ENCODE measurements around the gene TTLL1. TPM values are rescaled to one million over a fixed set of nuclear protein-coding genes. Genes with fewer than 3 reads are reported as not detected.
A peak's percentile ranks its signal among the peaks of the same experiment; 100 is the strongest.
"Not testable (repeated sequence)": the region's sequence is repeated elsewhere in the genome, so short reads cannot be mapped to it uniquely, and the experiment has no call there.

Gene TTLL1
- total RNA-seq, 1 donor from 2014 or later: 46.9 TPM

DNA sequence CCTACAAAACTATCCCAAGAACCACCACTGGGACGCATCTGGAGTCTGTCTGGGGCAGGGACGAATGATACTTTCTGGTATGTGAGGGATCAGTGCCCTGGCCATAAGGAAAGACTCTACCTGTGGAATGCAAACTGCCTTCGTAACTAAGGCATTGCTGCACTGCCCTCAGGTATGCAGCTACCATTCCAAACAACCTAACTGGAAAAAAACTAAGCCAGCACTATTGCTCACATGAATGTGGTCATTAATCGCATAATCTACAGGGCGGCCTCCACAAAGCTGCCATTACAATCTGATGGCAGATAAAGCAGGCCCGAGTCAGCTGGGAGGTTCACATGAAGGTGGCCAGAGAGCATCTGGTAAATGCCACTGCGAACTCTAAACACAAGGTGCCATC lies 78.1 kb downstream of the TTLL1 start:
- no peak for DNase-seq

DNA sequence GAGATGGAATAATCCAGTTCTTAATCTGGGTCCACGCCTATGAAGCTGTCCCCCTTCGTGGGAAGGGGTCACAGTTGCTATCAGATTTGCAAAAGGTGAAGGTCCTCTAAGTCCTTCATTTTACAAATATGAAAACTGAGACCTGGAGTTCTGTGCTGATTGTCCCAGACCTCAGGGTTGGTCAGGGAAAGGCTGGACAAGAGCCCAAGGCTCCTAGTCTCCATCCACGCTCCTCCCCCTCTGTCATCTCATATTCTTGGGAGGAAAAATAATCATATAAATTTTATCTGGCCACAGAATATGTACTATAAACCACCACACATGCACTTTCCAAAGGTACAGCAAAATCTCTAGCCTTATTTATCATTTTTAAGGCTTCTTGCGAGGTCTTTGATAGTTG lies 79.7 kb downstream of the TTLL1 start:
- DNase-seq: no peak

DNA sequence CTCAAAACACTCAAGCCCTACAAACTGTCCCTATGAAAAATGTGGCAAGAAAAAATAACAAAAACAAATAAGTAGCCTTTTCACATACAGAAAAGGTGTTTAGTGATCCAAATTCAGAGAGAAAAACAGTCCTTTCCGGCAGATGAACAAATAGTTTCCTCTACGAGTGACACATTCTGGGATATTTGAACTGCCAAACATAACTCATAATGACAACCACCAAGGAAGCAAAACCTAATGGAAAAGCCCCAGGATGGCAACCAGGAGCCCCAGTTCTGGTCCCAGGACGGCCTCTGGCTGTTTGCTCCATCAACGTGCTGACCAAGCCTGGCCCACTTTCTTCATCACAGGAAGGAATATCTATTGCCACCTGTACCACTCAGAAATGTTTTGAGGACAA lies 80.3 kb downstream of the TTLL1 start:
- no peak for DNase-seq

DNA sequence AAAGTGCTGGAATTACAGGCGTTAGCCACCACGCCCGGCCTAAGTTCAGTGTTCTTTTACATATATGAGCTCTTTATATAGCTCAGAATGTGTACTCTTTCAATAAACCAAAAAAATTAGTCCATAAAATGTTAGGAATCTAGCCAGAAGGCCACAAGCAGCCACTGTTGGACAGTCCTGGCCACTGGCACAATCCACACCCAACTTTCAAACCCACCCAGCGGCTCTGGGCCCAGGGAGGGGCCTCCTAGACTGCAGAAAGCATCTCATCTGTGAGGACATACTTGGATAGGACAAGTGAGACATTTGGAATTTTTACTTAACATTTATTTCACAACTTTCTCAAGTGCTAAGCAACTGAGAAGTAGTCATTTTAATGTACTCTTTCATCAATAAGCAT lies 80.7 kb downstream of the TTLL1 start:
- no peak for DNase-seq

DNA sequence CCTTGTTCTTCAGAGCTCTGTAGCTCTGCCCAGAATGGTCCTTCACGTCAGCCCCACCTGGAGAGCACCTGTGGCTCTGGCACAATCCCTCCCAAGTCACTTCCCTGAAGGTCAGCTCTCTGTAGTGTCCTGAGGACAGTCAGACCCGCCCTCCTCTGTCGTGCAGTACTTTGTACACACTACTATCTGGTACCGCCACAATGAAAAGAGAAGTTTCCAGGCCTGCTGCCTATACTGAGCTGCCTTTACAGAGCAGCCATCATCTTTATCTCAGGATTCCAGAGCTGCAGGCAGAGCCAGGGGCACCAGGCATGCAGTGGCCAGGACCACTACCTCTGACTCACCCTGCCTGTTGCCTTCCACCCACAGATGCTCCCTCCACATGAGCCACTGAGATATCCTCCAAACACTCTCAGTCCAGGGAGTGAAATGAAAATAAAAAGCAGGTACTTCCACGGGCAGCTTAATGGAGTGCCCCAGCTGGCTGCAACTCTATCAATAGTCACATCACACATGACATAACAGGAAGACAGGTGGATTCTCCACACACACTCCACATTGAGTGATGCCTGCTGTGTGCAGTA lies 81.6 kb downstream of the TTLL1 start:
- no peak for DNase-seq

DNA sequence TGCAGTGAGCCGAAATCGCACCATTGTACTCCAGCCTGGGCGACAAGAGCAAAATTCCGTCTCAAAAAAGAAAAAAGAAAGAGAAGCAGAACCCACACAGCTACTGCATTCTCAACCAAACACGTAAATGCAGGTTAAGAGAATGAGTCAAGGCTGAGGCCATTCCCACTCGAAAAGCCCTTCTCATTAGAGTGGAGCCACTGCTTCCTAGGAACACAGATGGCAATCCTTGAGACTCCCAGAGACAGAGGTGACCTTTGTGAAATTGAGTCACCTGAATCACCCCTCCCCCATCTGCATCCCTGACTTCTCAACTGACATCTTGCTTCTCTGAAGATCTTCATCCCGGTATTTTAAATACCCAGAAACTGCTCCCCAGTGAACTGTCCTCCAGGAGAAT lies 82.4 kb downstream of the TTLL1 start:
- no peak for DNase-seq

DNA sequence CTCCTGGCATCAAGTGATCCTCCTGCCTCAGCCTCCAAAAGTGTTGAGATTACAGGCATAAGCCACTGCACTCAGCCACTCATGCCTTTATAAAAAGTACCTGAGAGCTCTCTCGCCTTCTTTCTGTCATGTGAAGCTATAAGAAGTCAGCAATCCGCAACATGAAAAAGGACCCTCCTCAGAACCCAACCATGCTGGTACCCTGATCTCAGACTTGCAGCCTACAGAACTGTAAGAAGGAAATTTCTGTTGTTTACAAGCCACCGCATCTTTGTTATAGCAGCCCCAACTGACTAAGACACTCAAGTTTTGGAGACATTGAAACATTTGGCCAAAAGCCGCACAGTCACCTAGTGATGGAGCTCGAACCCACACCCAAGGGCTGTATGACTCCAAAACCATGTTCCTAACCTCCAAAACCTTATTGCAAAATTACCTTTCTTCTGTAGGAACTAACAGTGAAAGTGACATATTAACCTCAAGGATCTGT lies 83.1 kb downstream of the TTLL1 start:
- DNase-seq: no peak

DNA sequence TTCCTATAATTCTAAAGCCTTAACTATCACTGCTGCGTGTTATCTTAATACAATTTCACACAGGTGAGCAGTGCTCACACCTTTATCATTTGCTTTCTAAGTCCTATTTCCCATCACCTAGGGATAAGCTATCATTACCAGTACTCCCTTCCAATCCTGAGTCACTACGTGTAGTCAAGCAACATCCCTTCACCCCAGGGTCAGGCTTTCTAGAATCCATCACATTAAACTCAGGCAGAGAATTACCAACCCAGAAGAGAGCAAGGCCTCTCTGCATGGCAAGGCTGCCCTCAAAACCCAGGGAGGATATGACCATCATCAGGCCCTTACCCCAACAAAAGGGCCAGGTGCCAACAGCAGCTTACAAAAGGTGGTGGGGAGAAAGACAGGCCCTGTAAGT lies 84.1 kb downstream of the TTLL1 start:
- DNase-seq: no peak

DNA sequence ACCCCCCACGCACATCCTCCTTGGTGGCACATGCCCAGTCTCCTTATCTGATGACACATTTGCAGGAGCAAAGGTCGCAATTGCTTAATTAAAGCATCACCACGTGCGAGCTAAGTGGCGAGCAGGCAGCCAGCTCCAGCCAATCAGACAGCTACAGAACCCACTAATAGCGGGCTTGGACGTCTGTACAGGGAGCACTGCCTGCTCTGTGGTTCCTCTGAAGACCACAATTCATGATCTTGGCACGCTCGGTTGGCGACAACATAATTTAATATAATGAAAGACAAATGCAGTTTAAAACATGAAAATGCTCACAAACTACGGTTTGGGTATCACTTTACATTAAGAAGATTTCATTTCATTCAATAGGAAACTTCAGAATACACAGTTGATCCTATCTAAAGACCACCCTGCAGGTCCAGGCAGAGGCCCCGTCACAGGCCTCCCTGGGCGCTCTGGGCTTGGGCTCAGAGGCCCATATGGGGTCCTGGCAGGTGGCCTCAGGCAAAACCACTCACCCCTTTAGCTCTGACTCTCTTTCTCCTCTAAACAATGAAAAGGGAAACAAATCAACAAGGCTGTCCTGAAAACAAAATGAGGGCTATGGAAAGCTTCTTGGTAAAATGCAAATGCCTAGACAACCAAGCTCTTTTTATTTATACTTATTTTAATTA lies 84.7 kb downstream of the TTLL1 start:
- DNase-seq: no peak

DNA sequence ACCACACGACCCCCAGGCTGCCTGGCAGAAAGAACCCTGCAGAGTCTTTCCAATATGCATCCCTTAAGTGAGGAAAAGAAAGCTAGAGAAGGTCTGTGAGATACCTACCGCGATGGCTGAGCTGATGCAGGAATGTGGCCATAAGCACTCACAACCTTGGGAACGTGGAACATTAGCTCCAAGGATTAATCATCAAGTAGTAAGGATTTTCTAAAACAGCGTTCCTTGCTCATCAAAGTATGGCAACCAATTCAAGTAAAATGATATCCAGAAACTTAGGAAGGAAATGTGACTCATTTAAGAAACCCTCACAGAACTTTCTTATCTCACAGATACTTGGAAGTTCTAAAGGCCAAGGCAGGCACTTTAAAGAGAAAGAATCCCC lies 87.0 kb downstream of the TTLL1 start:
- no peak for DNase-seq

DNA sequence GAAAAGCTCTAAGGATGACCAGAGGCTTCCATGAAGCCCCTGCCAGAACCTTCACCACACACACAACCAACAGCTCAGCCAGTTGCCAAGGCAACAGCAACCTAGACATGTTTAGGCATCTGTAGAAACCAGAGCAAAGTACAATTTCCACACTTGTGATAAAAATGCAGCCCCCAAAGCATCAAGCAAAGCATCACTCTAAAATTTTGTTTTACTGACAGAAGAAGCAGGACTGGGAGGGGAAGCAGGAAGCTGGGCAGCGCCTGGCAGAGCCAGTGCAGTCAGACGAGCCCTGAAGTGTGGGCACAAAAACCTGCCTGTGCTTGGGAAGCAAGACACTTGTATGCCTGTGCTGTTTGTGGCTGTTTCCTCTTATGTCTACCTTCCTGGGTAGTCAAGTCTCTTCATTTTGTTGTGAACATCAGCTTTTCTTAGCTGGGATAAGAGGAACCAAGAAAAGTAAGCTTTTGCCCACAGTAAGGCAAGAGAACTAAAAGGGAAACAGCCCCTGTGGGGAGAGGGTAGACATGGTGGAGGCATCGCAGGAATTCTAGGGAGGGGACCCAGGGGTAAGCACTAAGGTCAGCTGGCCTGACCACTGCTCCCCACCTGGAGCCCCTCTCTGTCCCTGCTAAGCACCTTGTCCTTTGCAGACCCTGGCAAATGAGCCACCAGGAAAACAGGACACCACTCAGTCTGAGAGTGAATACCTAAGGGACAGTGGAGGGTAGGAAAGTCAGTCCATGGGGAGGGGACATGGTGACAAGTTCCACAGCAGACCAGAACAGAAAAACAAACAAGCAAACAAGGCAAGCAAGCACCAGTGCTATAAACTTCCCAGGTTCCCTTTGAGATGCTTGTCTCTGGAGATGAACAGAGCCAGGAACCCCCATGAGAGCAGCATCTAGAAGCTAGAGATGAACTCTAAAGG lies 87.7 kb downstream of the TTLL1 start:
- DNase-seq: peak; percentile 18

DNA sequence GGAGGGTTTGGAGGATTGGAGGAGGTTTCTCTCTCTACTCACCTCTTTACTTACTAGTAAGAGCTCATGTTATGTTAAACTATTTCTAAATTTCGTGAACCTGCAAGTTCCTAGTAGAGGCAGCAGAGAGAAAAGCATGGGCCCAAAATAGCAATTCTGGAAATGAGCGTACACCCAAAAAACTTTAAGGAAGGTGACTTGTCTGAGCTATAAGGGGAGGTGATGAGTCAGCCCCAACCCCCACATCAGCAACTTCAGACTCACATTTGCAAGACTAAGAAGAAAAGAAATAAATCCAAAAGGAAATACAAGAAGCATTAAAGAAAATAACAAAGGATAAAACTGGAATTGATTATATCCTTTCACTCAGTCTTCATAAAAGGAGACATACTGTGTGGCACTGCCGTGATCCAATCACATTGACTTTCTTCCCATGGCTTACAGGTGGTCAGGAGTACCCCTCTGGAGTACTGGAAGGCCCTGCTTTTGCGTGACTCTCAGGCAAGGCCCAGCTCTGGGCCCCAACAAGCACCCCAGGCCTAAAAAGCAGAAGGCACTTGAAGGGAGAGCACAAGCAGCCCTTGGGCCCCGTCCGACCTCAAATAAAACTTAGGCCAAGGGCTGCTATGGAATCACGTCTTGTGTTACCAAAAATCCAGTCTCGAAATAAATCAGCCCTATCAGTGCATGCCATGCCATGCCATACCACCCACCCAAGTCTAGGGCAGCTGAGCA lies 88.6 kb downstream of the TTLL1 start:
- DNase-seq: no peak

DNA sequence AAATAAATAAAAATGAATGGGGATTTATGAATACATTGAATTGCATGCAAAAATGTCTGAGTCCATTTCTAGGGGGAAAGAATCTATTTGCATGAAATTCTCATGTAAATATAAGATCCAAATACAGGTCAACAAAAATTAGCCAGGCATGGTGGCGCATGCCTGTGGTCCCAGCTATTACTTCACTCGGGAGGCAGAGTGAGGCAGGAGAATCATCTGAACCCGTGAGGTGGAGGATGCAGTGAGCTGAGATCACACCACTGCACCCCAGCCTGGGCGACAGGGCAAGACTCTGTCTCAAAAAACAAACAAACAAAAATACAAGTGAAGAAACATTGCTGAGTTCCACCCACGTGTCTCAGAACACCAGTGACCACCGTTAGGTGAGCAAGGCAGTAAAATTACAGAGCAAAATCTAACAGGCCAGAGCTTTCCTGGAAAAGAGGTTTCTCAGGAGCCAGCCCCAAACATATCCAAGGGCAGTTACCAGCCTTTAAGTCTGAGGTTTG lies 91.6 kb downstream of the TTLL1 start:
- DNase-seq: no peak

DNA sequence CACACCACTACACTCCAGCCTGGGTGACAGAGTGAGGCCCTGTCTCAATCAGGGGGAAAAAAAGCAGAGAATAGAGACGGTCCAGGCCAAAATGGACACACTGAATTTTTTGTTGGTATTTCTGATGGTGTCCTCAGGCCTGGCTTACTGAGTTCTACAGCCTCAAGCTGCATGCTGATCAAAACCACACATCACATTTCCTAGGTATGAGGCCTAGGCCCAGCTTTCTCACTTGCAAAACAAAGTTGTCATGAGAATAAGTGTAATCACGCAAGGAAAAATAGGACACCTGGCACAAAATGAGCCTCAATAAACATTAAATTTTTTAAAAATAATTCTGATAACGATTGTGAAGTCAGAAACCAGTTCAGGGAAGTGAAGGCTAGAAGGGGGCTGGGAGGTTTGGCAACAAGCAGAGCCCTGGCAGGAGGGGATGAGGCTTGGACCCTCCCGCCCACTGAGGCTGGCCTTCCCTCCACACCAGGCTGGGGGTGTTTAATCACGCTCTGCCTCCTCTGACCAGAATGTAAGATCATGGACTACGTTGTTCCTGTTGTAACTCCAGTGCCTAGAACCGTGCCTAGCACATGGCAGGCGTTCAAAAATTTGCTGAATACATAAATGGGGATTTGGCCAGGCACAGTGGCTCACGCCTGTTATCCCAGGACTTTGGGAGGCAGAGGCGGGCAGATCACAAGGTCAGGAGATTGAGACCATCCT lies 92.4 kb downstream of the TTLL1 start:
- no peak for DNase-seq

DNA sequence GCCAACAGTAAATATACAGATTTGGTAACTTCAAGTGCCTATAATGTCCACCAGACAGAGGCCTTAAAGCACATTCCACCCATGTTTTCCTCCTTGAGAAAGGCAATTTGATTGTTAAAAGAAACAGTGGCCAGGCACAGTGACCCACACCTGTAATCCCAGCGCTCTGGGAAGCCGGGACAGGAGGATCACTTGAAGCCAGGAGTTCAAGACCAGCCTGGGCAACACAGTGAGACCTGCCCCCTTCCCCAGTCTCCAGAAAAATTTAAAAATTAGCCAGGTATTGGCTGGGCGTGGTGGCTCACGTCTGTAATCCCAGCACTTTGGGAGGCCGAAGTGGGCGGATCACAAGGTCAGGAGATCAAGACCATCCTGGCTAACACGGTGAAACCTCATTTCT lies 93.5 kb downstream of the TTLL1 start:
- DNase-seq: not testable (repeated sequence)

DNA sequence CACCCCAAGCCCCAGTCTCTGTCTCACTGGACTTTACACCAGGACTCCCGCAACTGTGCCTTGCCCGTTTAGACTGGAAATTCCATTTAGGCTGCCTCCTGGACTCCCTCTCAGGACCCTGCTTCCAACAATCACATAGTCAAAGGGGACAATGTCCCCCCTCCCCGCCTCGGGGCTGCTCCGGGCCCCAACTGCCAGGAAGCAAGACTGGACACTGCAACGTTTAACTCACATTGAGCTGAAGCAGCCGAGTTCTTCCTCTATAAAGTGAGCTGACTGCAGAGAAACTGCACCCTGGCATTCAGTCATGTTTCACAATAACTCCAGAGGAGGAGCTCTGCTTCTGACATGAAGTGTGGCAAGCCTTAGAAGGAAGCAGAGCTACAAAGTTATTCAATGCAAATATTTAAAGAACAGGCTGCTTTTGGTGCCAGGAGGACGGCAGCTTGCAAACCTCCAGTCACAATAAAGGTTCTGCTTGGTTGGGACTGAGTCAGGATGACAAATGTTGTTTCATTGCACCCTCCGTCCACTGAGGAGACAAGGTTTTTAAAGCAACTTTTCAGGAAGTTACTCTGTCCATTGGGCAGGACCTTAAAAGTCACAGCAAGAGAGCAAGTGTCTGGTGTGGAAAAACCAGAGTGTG lies 94.2 kb downstream of the TTLL1 start:
- DNase-seq: peak; percentile 22

DNA sequence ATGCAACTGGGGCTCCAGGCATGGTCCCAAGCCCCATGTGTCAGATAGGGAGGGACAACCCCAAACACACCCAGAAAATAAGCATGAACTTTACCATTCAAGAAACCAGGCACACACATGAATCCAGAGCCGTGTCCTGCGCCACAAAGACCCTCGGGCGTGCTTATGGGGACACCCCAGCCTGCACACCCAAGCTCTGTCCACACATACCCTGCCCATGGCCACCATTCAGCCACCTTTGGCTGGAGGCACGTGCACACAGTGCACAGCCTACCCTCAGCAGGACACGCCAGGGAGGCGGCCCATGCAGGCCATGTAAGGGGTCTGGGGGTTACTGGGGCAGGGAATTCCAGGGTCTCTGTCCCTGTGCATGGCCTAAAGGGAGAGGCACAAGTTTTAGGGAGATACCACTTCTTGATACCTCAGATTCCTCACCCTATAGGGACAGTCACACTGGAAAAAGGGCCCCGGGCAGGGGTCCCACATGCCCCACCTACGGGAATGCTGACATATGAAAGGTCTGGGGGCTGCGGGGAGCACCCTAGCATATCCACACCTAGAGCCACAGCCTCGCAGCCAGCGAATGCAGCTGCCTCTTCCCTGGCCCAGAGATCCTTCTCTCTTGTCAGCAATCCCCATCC lies 94.8 kb downstream of the TTLL1 start:
- no peak for DNase-seq

DNA sequence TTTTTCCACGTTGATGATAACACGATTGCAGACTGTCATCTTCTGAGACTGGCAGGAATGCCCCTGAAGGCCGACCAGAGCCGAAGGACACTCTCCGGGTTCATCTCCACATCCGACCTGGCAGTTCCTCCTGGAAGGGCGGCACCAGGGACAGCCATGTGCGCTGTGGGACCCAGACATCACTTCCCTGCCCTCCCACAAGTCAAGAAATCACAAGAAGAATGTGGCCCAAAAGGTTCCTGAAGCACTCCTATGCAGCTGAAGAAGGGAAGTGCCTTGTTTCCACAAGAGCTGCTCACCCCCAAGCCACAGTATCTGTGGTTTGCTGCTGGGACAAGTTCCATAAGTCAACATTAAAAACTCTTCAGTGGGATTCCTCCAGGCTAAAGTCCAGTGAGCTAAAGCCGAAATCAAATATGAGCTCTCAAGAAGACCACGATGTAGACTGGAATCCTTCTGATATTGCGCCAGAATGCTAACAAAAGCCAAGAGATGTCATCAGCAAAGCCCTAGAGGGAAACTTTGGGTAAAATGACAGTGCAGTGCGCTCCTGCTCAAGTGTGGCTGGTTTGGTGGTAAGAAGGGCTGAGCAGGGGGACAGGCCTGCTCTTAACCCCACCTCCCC lies 95.4 kb downstream of the TTLL1 start:
- DNase-seq: no peak

DNA sequence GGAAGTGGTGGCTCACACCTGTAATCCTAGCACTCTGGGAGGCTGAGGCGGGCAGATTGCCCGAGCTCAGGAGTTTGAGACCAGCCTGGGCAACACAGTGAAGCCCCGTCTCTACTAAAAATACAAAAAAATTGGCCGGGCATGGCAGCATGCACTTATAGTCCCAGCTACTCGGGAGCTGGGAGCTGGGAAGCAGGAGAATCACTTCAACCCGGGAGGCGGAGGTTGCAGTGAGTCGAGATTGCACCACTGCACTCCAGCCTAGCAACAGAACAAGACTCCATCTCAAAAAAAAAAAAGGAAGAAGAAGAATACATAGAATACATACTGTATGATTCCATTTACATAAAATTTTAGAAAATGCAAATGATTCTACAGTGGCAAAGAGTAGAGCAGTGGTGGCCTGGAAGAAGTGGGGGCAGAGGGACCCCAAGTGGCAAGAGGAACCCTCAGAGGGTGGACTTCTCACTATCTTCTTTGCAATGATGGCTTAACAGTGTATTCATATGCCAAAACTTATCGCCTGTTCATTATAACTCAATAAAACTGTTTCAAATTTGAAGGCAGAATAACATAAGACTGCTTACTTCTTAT lies 96.2 kb downstream of the TTLL1 start:
- no peak for DNase-seq

DNA sequence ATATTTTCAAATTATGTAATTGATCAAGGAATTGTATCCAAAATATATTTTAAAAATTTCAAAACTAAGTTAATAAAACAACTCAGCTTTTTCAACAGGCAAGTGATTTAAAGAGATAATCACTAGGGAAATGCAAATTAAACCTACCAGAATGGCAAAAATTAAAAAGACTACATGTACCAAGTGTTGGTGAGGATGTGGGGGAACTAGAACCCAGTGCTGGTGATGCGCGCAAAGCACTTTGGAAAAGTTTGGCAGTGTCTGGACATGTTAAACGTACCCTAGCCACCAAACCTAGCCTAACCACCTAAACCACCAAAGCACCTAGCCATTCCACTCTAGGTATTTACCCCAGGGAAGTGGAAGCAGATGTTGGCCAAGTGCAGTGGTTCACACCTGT lies 97.1 kb downstream of the TTLL1 start:
- no peak for DNase-seq
